B cell (primary cell): ENCODE measurements around the gene OR2Y1. TPM values are rescaled to one million over a fixed set of nuclear protein-coding genes. Genes with fewer than 3 reads are reported as not detected.

Source experiments
- ATAC-seq: fragments of 200-7000 bp; cut with Tn5 transposase; one replicate; pipeline ENCODE4 v1.10.0; 2021; ENCODE audit warnings: low read depth, mild to moderate bottlenecking, moderate number of reproducible peaks, moderate library complexity
- CTCF ChIA-PET: fragments of 350-600 bp; sonication (Branson Sonifier 250); formaldehyde crosslinking; loops from one replicate; lab custom pipeline; 2021; ENCODE audit warnings: antibody characterized with exemption, inconsistent platforms; lab: Charles Lee
- POLR2A ChIA-PET: fragments of 350-600 bp; sonication (Branson Sonifier 250); formaldehyde crosslinking; loops from one replicate; lab custom pipeline; 2021; ENCODE audit warnings: antibody characterized with exemption; lab: Charles Lee
- DNase-seq: peaks from one replicate; pipeline ENCODE4 v3.0.0; 2013
- H2AFZ ChIP-seq: 2 replicates; pipeline ENCODE4 v1.6.1; 2012; ENCODE audit warnings: mild to moderate bottlenecking, low read depth, low read length; ENCODE audit not compliant: insufficient read depth, poor library complexity, severe bottlenecking
- H3K27ac ChIP-seq, 2 donors: 1 replicate in 1 of 2; 2 replicates in 1 of 2; pipeline ENCODE4 v1.5.1; 2012 to 2013; ENCODE audit warnings: low read length in 2 of 2, mild to moderate bottlenecking in 2 of 2, moderate library complexity in 1 of 2
- H3K27me3 ChIP-seq, 4 experiments: fragments of 200-600 bp in 1 of 4; sonication (generic) in 1 of 4; replicated peaks in 1 of 4; 1 replicate in 2 of 4; 2 replicates in 2 of 4; pipeline versions ENCODE4 v1.6.1 to v1.7.0; 2013 to 2016; ENCODE audit warnings: low read length in 3 of 4, mild to moderate bottlenecking in 2 of 4, mixed read lengths in 1 of 4, moderate library complexity in 1 of 4; ENCODE audit not compliant: insufficient read depth in 4 of 4, control insufficient read depth in 3 of 4; ENCODE audit errors: control extremely low read depth in 1 of 4
- H3K36me3 ChIP-seq, 2 experiments: replicated peaks in 1 of 2; 1 replicate in 1 of 2; 2 replicates in 1 of 2; pipeline versions ENCODE4 v1.6.1 to v1.7.1; 2013; ENCODE audit warnings: low read length in 1 of 2; ENCODE audit not compliant: insufficient read depth in 2 of 2, control insufficient read depth in 1 of 2; ENCODE audit errors: control extremely low read depth in 1 of 2, extremely low read depth in 1 of 2
- H3K4me1 ChIP-seq, 2 donors: fragments of 200-600 bp in 1 of 2; sonication (generic) in 1 of 2; 1 replicate in 1 of 2; 2 replicates in 1 of 2; pipeline versions ENCODE4 v1.5.1 to v1.6.1; 2013 to 2017; ENCODE audit warnings: low read length in 2 of 2; ENCODE audit not compliant: control insufficient read depth in 2 of 2, insufficient read depth in 2 of 2
- H3K4me2 ChIP-seq: replicated peaks from 2 replicates; pipeline ENCODE3; 2012; ENCODE audit warnings: mild to moderate bottlenecking, low read depth, low read length; ENCODE audit not compliant: poor library complexity, severe bottlenecking
- H3K4me3 ChIP-seq, 5 experiments: fragments of 200-600 bp in 1 of 5; sonication (generic) in 1 of 5; 1 replicate in 3 of 5; 2 replicates in 2 of 5; pipeline versions ENCODE4 v1.5.1 to v1.7.0; 2011 to 2016; ENCODE audit warnings: low read length in 4 of 5, mild to moderate bottlenecking in 4 of 5, low read depth in 2 of 5, control low read depth in 1 of 5, moderate library complexity in 1 of 5; ENCODE audit not compliant: insufficient read depth in 1 of 5; ENCODE audit errors: control extremely low read depth in 1 of 5, extremely low read depth in 1 of 5
- H3K79me2 ChIP-seq: fragments of 200-600 bp; sonication (generic); one replicate; pipeline ENCODE4 v1.6.0; 2016; ENCODE audit warnings: low read length; ENCODE audit not compliant: control insufficient read depth, insufficient read depth
- H3K9ac ChIP-seq: fragments of 200-600 bp; sonication (generic); 2 replicates; pipeline ENCODE4 v1.6.1; 2017; ENCODE audit warnings: mild to moderate bottlenecking, low read length, moderate library complexity
- H3K9me3 ChIP-seq, 3 donors: one replicate each; pipeline versions ENCODE4 v1.6.1 to v1.7.1; 2013; ENCODE audit warnings: low read length in 2 of 3; ENCODE audit not compliant: control insufficient read depth in 2 of 3, insufficient read depth in 1 of 3; ENCODE audit errors: control extremely low read depth in 1 of 3
- H4K20me1 ChIP-seq: 2 replicates; pipeline ENCODE4 v1.6.0; 2012; ENCODE audit warnings: mild to moderate bottlenecking, low read length; ENCODE audit not compliant: insufficient read depth, control insufficient read depth, poor library complexity, severe bottlenecking
- H3K27ac Mint-ChIP-seq: one replicate; pipeline ENCODE4 v1.8.0; 2021; ENCODE audit warnings: mixed read lengths
- H3K27me3 Mint-ChIP-seq: one replicate; pipeline ENCODE4 v1.8.0; 2021; ENCODE audit warnings: mixed read lengths
- H3K4me1 Mint-ChIP-seq: one replicate; pipeline ENCODE4 v1.8.0; 2021; ENCODE audit warnings: mixed read lengths
- H3K4me3 Mint-ChIP-seq: one replicate; pipeline ENCODE4 v1.8.0; 2021; ENCODE audit warnings: mixed read lengths
- H3K9me3 Mint-ChIP-seq: one replicate; pipeline ENCODE4 v1.8.0; 2022; ENCODE audit warnings: mixed read lengths; ENCODE audit not compliant: insufficient read depth
- EZH2 ChIP-seq: IDR thresholded peaks from 2 replicates; pipeline ENCODE4 v1.6.1; 2012; ENCODE audit warnings: borderline replicate concordance, low read depth, mild to moderate bottlenecking, moderate library complexity, low read length; ENCODE audit not compliant: insufficient read depth, poor library complexity, severe bottlenecking
- WGBS: methylation state at CpG from one replicate; pipeline ENCODE4 v1.1.5; 2013; ENCODE audit warnings: missing lambda C conversion rate; ENCODE audit not compliant: insufficient coverage; 5-methylcytosine and 5-hydroxymethylcytosine counted together
- intact Hi-C: fragments of 100-400 bp; cut with micrococcal nuclease; formaldehyde crosslinking; loops from one replicate; pipeline ENCODE4 v1.10.0; 2022
- polyA plus RNA-seq: library from polyadenylated mRNA; depleted of rRNA; stranded (reverse); fragments of >200 nt; gene quantifications from 2 replicates; pipeline ENCODE4 v1.2.3, GENCODE V29; 2012
- small RNA-seq: library from RNA; depleted of rRNA; stranded (forward); fragments of <200 nt; gene quantifications from one replicate; pipeline ENCODE3, GENCODE V24; 2012; ENCODE audit warnings: low replicate concordance, low read depth; ENCODE audit not compliant: insufficient read length
- total RNA-seq, 2 donors: library from RNA; stranded (reverse); fragments of 120-200 nt in 1 of 2; gene quantifications; 1 replicate in 1 of 2; 2 replicates in 1 of 2; pipeline versions ENCODE4 v1.2.3 to v1.2.4, GENCODE V29; 2013 to 2022
- TF ChIP-seq, protein P1 (sequence below): fragments of 200-600 bp; IDR thresholded peaks from one replicate; pipeline ENCODE4 v1.8.0; 2022; ENCODE audit warnings: antibody characterized with exemption, mild to moderate bottlenecking

The OR2Y1 gene
- total and polyA plus RNA-seq, 2 donors (not counting 1 experiment from before 2014, with no cell fraction given), result not detected

DNA sequence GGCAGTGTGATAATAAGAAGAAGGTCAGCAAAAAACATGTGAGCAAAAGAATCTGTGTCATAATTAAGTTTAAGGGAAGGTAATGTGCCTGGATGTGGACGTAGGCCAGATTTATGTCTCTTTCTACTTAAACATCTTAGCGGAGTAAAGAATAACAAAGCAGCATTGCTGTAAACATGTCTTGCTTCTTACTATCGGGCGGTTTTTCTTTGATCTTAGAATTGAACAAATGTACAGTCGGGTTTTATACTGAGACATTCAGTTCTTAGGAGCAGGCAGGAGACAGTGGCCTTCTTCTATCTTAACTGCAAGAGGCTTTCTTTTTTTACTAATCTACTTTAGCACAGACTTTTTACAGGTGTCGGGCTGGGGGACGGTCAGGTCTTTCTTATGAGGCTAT lies 50.1 kb downstream of the OR2Y1 start:
- ChIA-PET CTCF (no interaction called here), POLR2A (no interaction called here)
- H3K4me1 ChIP-seq, result no peaks in the 10 kb centered on the region
- no peaks in the 10 kb centered on the region for H3K36me3 ChIP-seq
- no peak overlapping the region for H3K27ac Mint-ChIP-seq
- no peaks in the 10 kb centered on the region for H4K20me1 ChIP-seq
- no CpG with 5 or more reads among the region's 7 CpGs for WGBS
- H2AFZ ChIP-seq, result no peak overlapping the region
- no peak for ATAC-seq
- no peak for DNase-seq
- peaks cover 35% of the 10 kb centered on the region for H3K27me3 Mint-ChIP-seq
- H3K4me2 ChIP-seq, result no peak overlapping the region
- H3K9me3 ChIP-seq, result no peaks in the 10 kb centered on the region
- no peak overlapping the region for H3K9ac ChIP-seq
- H3K4me3 ChIP-seq, result no peak overlapping the region
- no peak overlapping the region for H3K27ac ChIP-seq
- H3K4me3 Mint-ChIP-seq, result no peak overlapping the region
- no peaks in the 10 kb centered on the region for H3K4me1 Mint-ChIP-seq
- no peaks in the 10 kb centered on the region for H3K9me3 Mint-ChIP-seq
- TF ChIP-seq EZH2, result no peak
- TF ChIP-seq, protein P1, sequence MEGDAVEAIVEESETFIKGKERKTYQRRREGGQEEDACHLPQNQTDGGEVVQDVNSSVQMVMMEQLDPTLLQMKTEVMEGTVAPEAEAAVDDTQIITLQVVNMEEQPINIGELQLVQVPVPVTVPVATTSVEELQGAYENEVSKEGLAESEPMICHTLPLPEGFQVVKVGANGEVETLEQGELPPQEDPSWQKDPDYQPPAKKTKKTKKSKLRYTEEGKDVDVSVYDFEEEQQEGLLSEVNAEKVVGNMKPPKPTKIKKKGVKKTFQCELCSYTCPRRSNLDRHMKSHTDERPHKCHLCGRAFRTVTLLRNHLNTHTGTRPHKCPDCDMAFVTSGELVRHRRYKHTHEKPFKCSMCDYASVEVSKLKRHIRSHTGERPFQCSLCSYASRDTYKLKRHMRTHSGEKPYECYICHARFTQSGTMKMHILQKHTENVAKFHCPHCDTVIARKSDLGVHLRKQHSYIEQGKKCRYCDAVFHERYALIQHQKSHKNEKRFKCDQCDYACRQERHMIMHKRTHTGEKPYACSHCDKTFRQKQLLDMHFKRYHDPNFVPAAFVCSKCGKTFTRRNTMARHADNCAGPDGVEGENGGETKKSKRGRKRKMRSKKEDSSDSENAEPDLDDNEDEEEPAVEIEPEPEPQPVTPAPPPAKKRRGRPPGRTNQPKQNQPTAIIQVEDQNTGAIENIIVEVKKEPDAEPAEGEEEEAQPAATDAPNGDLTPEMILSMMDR, result no peak
- no peaks in the 10 kb centered on the region for H3K79me2 ChIP-seq
- intact Hi-C loops, result no loop called here
- peaks cover 0 to 3% (median 0%) of the 10 kb centered on the region in 4 experiments for H3K27me3 ChIP-seq

Small RNA genes within 50 kb of the gene (small RNA-seq; reads per million reads assigned to genes)
- not detected for gene RNU1-17P

Other genes with a start within 250 kb of the OR2Y1 start
- 31.1 and 31.4 TPM in 2 replicates for gene CNOT6, start 245.7 kb downstream of the OR2Y1 start, total RNA-seq
- gene CNOT6, start 245.7 kb downstream of the OR2Y1 start, polyA plus RNA-seq, result 4.3 and 9.2 TPM in 2 replicates
- not detected in 2 replicates for gene SCGB3A1, start 148.6 kb downstream of the OR2Y1 start, total RNA-seq
- gene SCGB3A1, start 148.6 kb downstream of the OR2Y1 start, polyA plus RNA-seq, result not detected in 2 replicates
- gene FLT4, start 90.5 kb downstream of the OR2Y1 start, total RNA-seq, result not detected in 2 replicates
- 0.01 and 0.61 TPM in 2 replicates for gene FLT4, start 90.5 kb downstream of the OR2Y1 start, polyA plus RNA-seq
- gene MGAT1, start 62.7 kb upstream of the OR2Y1 start, total RNA-seq, result 140 and 144 TPM in 2 replicates
- gene MGAT1, start 62.7 kb upstream of the OR2Y1 start, polyA plus RNA-seq, result 81.2 and 82.7 TPM in 2 replicates
- gene ZFP62, start 121.2 kb upstream of the OR2Y1 start, total RNA-seq, result 61.8 and 65.1 TPM in 2 replicates
- gene ZFP62, start 121.2 kb upstream of the OR2Y1 start, polyA plus RNA-seq, result 19.1 and 19.9 TPM in 2 replicates
- gene BTNL8, start 159.1 kb upstream of the OR2Y1 start, total RNA-seq, result not detected in 2 replicates
- not detected in 2 replicates for gene BTNL8, start 159.1 kb upstream of the OR2Y1 start, polyA plus RNA-seq
- gene BTNL3, start 248.8 kb upstream of the OR2Y1 start, total RNA-seq, result not detected in 2 replicates
- not detected in 2 replicates for gene BTNL3, start 248.8 kb upstream of the OR2Y1 start, polyA plus RNA-seq